GM10248 (cell line): ENCODE measurements around the gene NOP58.
"Not testable (repeated sequence)": the region's sequence is repeated elsewhere in the genome, so short reads cannot be mapped to it uniquely, and the experiment has no call there.

Experiments
- CTCF ChIA-PET: fragments of 300-600 bp; sonication (Branson Sonifier 250); formaldehyde crosslinking; extraction: SDS; loops from one replicate; lab custom pipeline; 2021; ENCODE audit warnings: antibody characterized with exemption; lab: Yijun Ruan, JAX
- POLR2A ChIA-PET: fragments of 350-650 bp; sonication (Branson Sonifier 250); formaldehyde crosslinking; extraction: SDS; loops from one replicate; lab custom pipeline; 2020; ENCODE audit warnings: antibody characterized with exemption; lab: Yijun Ruan, JAX
- DNase-seq: peaks from one replicate; pipeline ENCODE4 v3.0.0; 2012; ENCODE audit errors: extremely low spot score
- CTCF ChIP-seq: IDR thresholded peaks from 2 replicates; pipeline ENCODE4 v1.5.1; 2012; ENCODE audit warnings: mild to moderate bottlenecking, low read depth; ENCODE audit errors: extremely low read depth, missing control alignments, control extremely low read depth

Gene NOP58

GRCh38 chr2:202265467-202266277 is at the start of gene NOP58:
Gene NOP58, plus strand, starts transcription at chr2:202265763. Its CDS starts 179 bp downstream, at chr2:202265942.
- ChIA-PET CTCF (no interaction called here), POLR2A (interaction anchor here (0.6 kb wide), 1 partner anchor 29 kb away, joined by 4 read pairs; no protein-coding TSS in a partner anchor)
- TF ChIP-seq CTCF: no peak
- peak; percentile 93 for DNase-seq

GRCh38 chr2:202221873-202222272 is 43.7 kb upstream of the NOP58 start:
- no peak for DNase-seq
- POLR2A ChIA-PET: no interaction called here
- TF ChIP-seq CTCF: no peak

GRCh38 chr2:202237787-202238233 is 27.8 kb upstream of the NOP58 start:
- DNase-seq: peak; percentile 31
- CTCF ChIA-PET: interaction anchor here (1.4 to 2.2 kb wide), 3 partner anchors 13 to 29 kb away, joined by 3 to 6 read pairs (median 5); no protein-coding TSS in a partner anchor
- TF ChIP-seq CTCF: no peak
- POLR2A ChIA-PET: interaction anchor here (0.7 kb wide), 1 partner anchor 253 kb away, joined by 4 read pairs; no protein-coding TSS in a partner anchor

More at GRCh38 chr2:202221873-202222272, 43.7 kb upstream of the NOP58 start:
- CTCF ChIA-PET: interaction anchor here (0.9 to 1.4 kb wide), 5 partner anchors 14 to 45 kb away, joined by 3 to 5 read pairs (median 3); no protein-coding TSS in a partner anchor

- peak; percentile 93 for DNase-seq
- ChIA-PET POLR2A (no interaction called here), CTCF (interaction anchor here (1.1 to 1.4 kb wide), 2 partner anchors 28 to 61 kb away, joined by 3 read pairs; no protein-coding TSS in a partner anchor)
- no peak for TF ChIP-seq CTCF
These were observed 27.0 kb upstream of the NOP58 start, which contains the start of gene SUMO1 for GRCh38 chr2:202238234-202239197. Gene SUMO1, minus strand, starts transcription at chr2:202238597. Its CDS starts 146 bp downstream, at chr2:202238451.

GRCh38 chr2:202247710-202248109 is 17.9 kb upstream of the NOP58 start:
- DNase-seq: not testable (repeated sequence)
- CTCF ChIA-PET: interaction anchor here (1.0 to 1.6 kb wide), 2 partner anchors 26 to 69 kb away, joined by 3 read pairs; no protein-coding TSS in a partner anchor

GRCh38 chr2:202249521-202250253 is 15.9 kb upstream of the NOP58 start:
- TF ChIP-seq CTCF: no peak
- POLR2A ChIA-PET: no interaction called here
- CTCF ChIA-PET: interaction anchor here (2.8 kb wide), 1 partner anchor 13 kb away, joined by 6 read pairs; no protein-coding TSS in a partner anchor
- no peak for DNase-seq

More at GRCh38 chr2:202247710-202248109, 17.9 kb upstream of the NOP58 start:
- POLR2A ChIA-PET: not testable (repeated sequence)
